GM12878 (cell line): Measurements from ENCODE around the gene NKX1-1. TPM values are rescaled to one million over a fixed set of nuclear protein-coding genes. Genes with fewer than 3 reads are reported as not detected.
"Not testable (repeated sequence)": the region's sequence is repeated elsewhere in the genome, so short reads cannot be mapped to it uniquely, and the experiment has no call there.

ENCODE experiments used
- ATAC-seq: fragments of 200-7000 bp; cut with Tn5 transposase; 3 replicates; pipeline ENCODE4 v1.9.1; 2020; ENCODE audit warnings: mild to moderate bottlenecking, moderate library complexity
- BruUV-seq: library from RNA; stranded (reverse); fragments of 400-500 nt; replicated peaks from 2 replicates; lab custom pipeline; 2021; lab: Mats Ljungman, UMichigan
- CTCF ChIA-PET: fragments of 300-600 bp; sonication (Branson Sonifier 250); formaldehyde crosslinking; extraction: SDS; loops from one replicate; lab custom pipeline; 2021; ENCODE audit warnings: inconsistent platforms; lab: Yijun Ruan, JAX
- POLR2A ChIA-PET: fragments of 350-600 bp; formaldehyde crosslinking; extraction: SDS; loops from one replicate; lab custom pipeline; 2021; ENCODE audit warnings: inconsistent platforms; lab: Charles Lee
- RAD21 ChIA-PET: fragments of 300-600 bp; sonication (Branson Sonifier 250); formaldehyde crosslinking; loops from one replicate; lab custom pipeline; 2023; ENCODE audit warnings: antibody characterized with exemption; ENCODE audit not compliant: unreplicated experiment; lab: Charles Lee
- SMC1A ChIA-PET: fragments of 300-600 bp; sonication (Branson Sonifier 250); formaldehyde crosslinking; loops from one replicate; lab custom pipeline; 2023; ENCODE audit not compliant: unreplicated experiment, uncharacterized antibody; lab: Charles Lee
- DNase-seq: peaks from one replicate; pipeline ENCODE4 v3.0.0-alpha.2; 2011; ENCODE audit warnings: low read depth, low spot score
- FAIRE-seq: peaks from 3 replicates; lab custom pipeline; 2011; peaks lifted over from hg19 to GRCh38; lab: Jason Lieb, UNC
- H2AFZ ChIP-seq: 2 replicates; pipeline ENCODE4 v1.6.0; 2011; ENCODE audit warnings: low read depth, low read length, control low read depth; ENCODE audit not compliant: control insufficient read depth
- H3K27ac ChIP-seq: 2 replicates; pipeline ENCODE4 v1.5.1; 2011; ENCODE audit warnings: control low read depth; ENCODE audit not compliant: control insufficient read depth, insufficient read depth
- H3K27me3 ChIP-seq, 2 experiments: replicated peaks in 1 of 2; 2 replicates each; pipeline versions ENCODE4 v1.6.0 to v1.6.1; 2011; ENCODE audit warnings: low read length in 1 of 2; ENCODE audit not compliant: control insufficient read depth in 2 of 2, insufficient read depth in 2 of 2
- H3K36me3 ChIP-seq, 2 experiments: 2 replicates each; pipeline ENCODE4 v1.5.1; 2011; ENCODE audit warnings: low read length in 1 of 2; ENCODE audit not compliant: control insufficient read depth in 2 of 2, insufficient read depth in 2 of 2
- H3K4me1 ChIP-seq: 2 replicates; pipeline ENCODE4 v1.6.1; 2011; ENCODE audit warnings: mild to moderate bottlenecking, low read length, moderate library complexity, mixed read lengths; ENCODE audit not compliant: control insufficient read depth, insufficient read depth
- H3K4me2 ChIP-seq: 2 replicates; pipeline ENCODE4 v1.6.0; 2011; ENCODE audit warnings: control low read depth; ENCODE audit not compliant: control insufficient read depth, insufficient read depth
- H3K4me3 ChIP-seq: fragments of 200-600 bp; sonication (generic); 2 replicates; pipeline ENCODE4 v1.5.1; 2016
- H3K79me2 ChIP-seq: 2 replicates; pipeline ENCODE4 v1.6.0; 2011; ENCODE audit warnings: low read length; ENCODE audit not compliant: control insufficient read depth, insufficient read depth
- H3K9ac ChIP-seq: 2 replicates; pipeline ENCODE4 v1.8.0; 2011; ENCODE audit warnings: low read length, control low read depth, mixed read lengths; ENCODE audit not compliant: control insufficient read depth, insufficient read depth
- H3K9me3 ChIP-seq: replicated peaks from 3 replicates; pipeline ENCODE4 v1.5.1; 2011; ENCODE audit warnings: mild to moderate bottlenecking, low read length; ENCODE audit not compliant: control insufficient read depth, insufficient read depth
- H4K20me1 ChIP-seq: 2 replicates; pipeline ENCODE4 v1.6.0; 2011; ENCODE audit not compliant: control insufficient read depth, insufficient read depth
- CHD1 ChIP-seq: IDR thresholded peaks from 2 replicates; pipeline ENCODE4 v1.6.1; 2012; ENCODE audit warnings: low read depth, low read length, improper control_type of control experiment
- CREB1 ChIP-seq: IDR thresholded peaks from 2 replicates; pipeline ENCODE4 v1.6.1; 2012; ENCODE audit warnings: low read depth, mild to moderate bottlenecking, inconsistent platforms
- SRF ChIP-seq, 2 experiments: IDR thresholded peaks; 2 replicates each; pipeline ENCODE4 v1.6.1; 2011; ENCODE audit warnings: low read depth in 2 of 2, low read length in 2 of 2, mild to moderate bottlenecking in 1 of 2, moderate library complexity in 1 of 2
- WGBS: methylation state at CpG from one replicate; pipeline ENCODE4 v1.1.6; 2016; ENCODE audit warnings: low lambda C conversion rate; ENCODE audit not compliant: insufficient replicate concordance, insufficient coverage; ENCODE audit errors: missing lambda C conversion rate; 5-methylcytosine and 5-hydroxymethylcytosine counted together
- in situ Hi-C: fragments of 300-500 bp; cut with MboI; formaldehyde crosslinking; loops from 9 replicates; pipeline ENCODE4 v1.14.3; 2018; ENCODE audit warnings: mixed read lengths
- intact Hi-C: fragments of 100-400 bp; cut with micrococcal nuclease; formaldehyde crosslinking; loops from one replicate; pipeline ENCODE4 v1.14.2; 2022; ENCODE audit not compliant: unreplicated experiment
- polyA plus RNA-seq, 11 experiments: library from polyadenylated mRNA; depleted of rRNA in 4 of 11; unstranded in 6 of 11; stranded (reverse) in 5 of 11; fragments of >200 nt; fragmentation: Nextera tagmentation in 4 of 11; fragmentation: Illumina TruSeq in 1 of 11; extraction: Ambion mirVana in 4 of 11; extraction: Trizol in 1 of 11; gene quantifications; 1 replicate in 1 of 11; 2 replicates in 10 of 11; pipeline versions ENCODE4 v1.2.1 to v1.2.3, GENCODE V29; 2011 to 2016; ENCODE audit warnings: inconsistent platforms in 2 of 11, missing spikeins in 2 of 11, low read depth in 1 of 11
- total RNA-seq, 4 experiments: library from RNA; depleted of rRNA in 3 of 4; stranded (reverse); fragments of >200 nt in 3 of 4; fragmentation: Illumina TruSeq in 1 of 4; extraction: Trizol in 1 of 4; gene quantifications; 2 replicates each; pipeline versions ENCODE4 v1.2.1 to v1.2.3, GENCODE V29; 2013 to 2021

The NKX1-1 gene
- total and polyA plus RNA-seq, 10 of the 15 experiments (the other 5 are each of a cell fraction or from before 2014, with no cell fraction given), result not detected

DNA sequence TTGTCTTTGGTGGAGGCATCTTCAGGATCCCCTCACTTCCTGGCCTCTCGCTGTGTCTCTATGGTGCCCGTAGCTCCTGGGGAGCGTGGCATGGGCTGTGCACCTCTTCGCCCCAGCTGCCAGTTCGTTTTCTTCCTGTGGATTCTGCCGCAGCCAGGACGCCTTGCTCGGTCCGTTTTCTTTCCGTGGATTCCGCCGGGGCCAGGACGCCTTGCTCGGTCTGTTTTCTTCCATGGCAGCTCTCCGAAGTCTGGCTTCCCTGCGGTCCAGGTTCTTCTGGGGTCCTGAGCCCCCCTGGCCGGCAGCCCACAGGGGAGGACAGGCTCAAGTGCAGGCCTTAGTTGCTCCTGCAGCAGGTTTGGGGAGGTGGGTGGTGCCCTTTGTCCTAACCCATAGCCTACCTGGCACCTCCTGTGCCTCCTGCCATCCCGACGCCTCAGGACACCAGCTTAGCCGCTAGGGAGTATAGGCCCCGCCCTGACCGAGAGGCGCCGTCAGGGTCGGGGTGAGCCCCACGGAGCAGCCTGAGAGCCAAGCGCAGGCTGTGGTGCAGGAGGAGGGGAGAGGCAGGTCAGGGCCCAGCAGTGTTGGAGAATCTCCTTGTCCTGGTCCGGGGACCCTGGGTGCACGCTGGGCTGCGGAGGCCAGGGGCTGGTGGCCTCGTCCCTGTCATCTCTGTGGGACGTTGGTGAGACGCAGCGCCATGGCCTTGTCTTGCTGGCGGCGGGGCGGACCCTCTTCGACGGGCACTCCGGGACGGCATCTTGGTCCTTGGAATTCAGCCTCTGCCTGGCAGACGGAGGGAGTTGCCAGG is 32.1 kb downstream of the NKX1-1 start:
- POLR2A ChIA-PET, result no interaction called here
- Histone ChIP-seq H3K36me3 (no peaks in the 10 kb centered on the region; a peak in 2 of 4 replicates), H4K20me1 (no peaks in the 10 kb centered on the region), H2AFZ (no peak overlapping the region), H3K4me2 (no peak overlapping the region), H3K27ac (no peak overlapping the region), H3K9ac (no peak overlapping the region), H3K79me2 (no peaks in the 10 kb centered on the region), H3K4me1 (no peaks in the 10 kb centered on the region), H3K27me3 (no peaks in the 10 kb centered on the region), H3K4me3 (no peak overlapping the region), H3K9me3 (no peaks in the 10 kb centered on the region)
- FAIRE-seq (no peak), ATAC-seq (no peak), DNase-seq (no peak)
- WGBS, result 95% methylated on average over 39 of the region's 42 CpGs
- TF ChIP-seq CHD1, result no peak
- TF ChIP-seq SRF (IDR thresholded peaks at IDR 0.05; ENCODE audit: low read depth in 2 of 2, low read length in 2 of 2), result 0 out of 4 replicates have a peak, but pooled peaks of 1 of the 2 experiments have one; percentile 20
- TF ChIP-seq CREB1, result no peak
- intact Hi-C loops, result no loop called here
- SMC1A ChIA-PET, result no interaction called here
- BruUV-seq, result no TSS peak
- in situ Hi-C loops, result no loop called here
- RAD21 ChIA-PET, result no interaction called here
- CTCF ChIA-PET, result no interaction called here

GRCh38 chr4:1372576-1372975 is 33.7 kb downstream of the NKX1-1 start:
- RAD21 ChIA-PET, POLR2A ChIA-PET, in situ Hi-C loops, H3K4me3 ChIP-seq, H2AFZ ChIP-seq, BruUV-seq, ATAC-seq, H3K9me3 ChIP-seq, H3K4me1 ChIP-seq, SMC1A ChIA-PET, H3K9ac ChIP-seq, H3K27me3 ChIP-seq, H3K4me2 ChIP-seq, H3K27ac ChIP-seq, intact Hi-C loops, H3K79me2 ChIP-seq, FAIRE-seq, H4K20me1 ChIP-seq, H3K36me3 ChIP-seq, DNase-seq, CTCF ChIA-PET: not testable (repeated sequence)
- 86% methylated on average over 8 of the region's 22 CpGs for WGBS
